Activated CD8-positive, alpha-beta memory T cell treated with anti-CD3 and anti-CD28 coated beads, Interleukin-2, amount 10 ng/mL, durations not matched to agents 7 days and 5 days (primary cell): Measurements from ENCODE around the gene KIF4A. TPM values are rescaled to one million over a fixed set of nuclear protein-coding genes. Genes with fewer than 3 reads are reported as not detected.

ENCODE experiments used
- ATAC-seq: fragments of 150-1000 bp; cut with Tn5 transposase; one replicate; pipeline ENCODE4 v1.10.0; 2021; ENCODE audit warnings: moderate library complexity
- CTCF ChIA-PET: fragments of 350-600 bp; sonication (Branson Sonifier 250); formaldehyde crosslinking; loops from one replicate; lab custom pipeline; 2021; ENCODE audit warnings: antibody characterized with exemption; lab: Charles Lee
- DNase-seq: peaks from one replicate; pipeline ENCODE4 v3.0.0-alpha.2; 2020
- H3K27ac Mint-ChIP-seq: one replicate; pipeline ENCODE4 v1.8.0; 2021; ENCODE audit warnings: mild to moderate bottlenecking, mixed read lengths
- H3K27me3 Mint-ChIP-seq: one replicate; pipeline ENCODE4 v1.8.0; 2021; ENCODE audit warnings: mixed read lengths
- H3K36me3 Mint-ChIP-seq: one replicate; pipeline ENCODE4 v1.8.0; 2021; ENCODE audit warnings: mild to moderate bottlenecking, mixed read lengths
- H3K4me1 Mint-ChIP-seq: one replicate; pipeline ENCODE4 v1.8.0; 2021; ENCODE audit warnings: mixed read lengths
- H3K4me3 Mint-ChIP-seq: one replicate; pipeline ENCODE4 v1.8.0; 2021; ENCODE audit warnings: mild to moderate bottlenecking, moderate library complexity, mixed read lengths
- H3K9me3 Mint-ChIP-seq: one replicate; pipeline ENCODE4 v1.8.0; 2022; ENCODE audit warnings: low read depth, mixed read lengths
- total RNA-seq, 2 experiments: library from RNA; stranded (reverse); gene quantifications; one replicate each; pipeline ENCODE4 v1.2.3, GENCODE V29; 2021

KIF4A gene
- total RNA-seq, 2 experiments from 2014 or later: 41.0 to 44.7 TPM

- Mint-ChIP-seq H3K27ac (peak overlapping the region; percentile 89), H3K4me3 (peak overlapping the region; percentile 83), H3K9me3 (no peaks in the 10 kb centered on the region), H3K4me1 (peaks cover 45% of the 10 kb centered on the region), H3K36me3 (peaks cover 27% of the 10 kb centered on the region), H3K27me3 (no peaks in the 10 kb centered on the region)
- DNase-seq (no peak), ATAC-seq (peak; percentile 1)
- CTCF ChIA-PET: interaction anchor here (0.6 to 3.8 kb wide), 6 partner anchors 16 to 322 kb away, joined by 3 to 11 read pairs (median 4); partner anchors contain the start of gene IGBP1
These were observed 165.7 kb downstream of the KIF4A start for GRCh38 chrX:70455366-70456202.

GRCh38 chrX:70456256-70456655 is 166.4 kb downstream of the KIF4A start:
- H3K36me3 Mint-ChIP-seq: peaks cover 31% of the 10 kb centered on the region
- H3K4me3 Mint-ChIP-seq: peak overlapping the region; percentile 83
- H3K27ac Mint-ChIP-seq: peak overlapping the region; percentile 89
- no peaks in the 10 kb centered on the region for H3K27me3 Mint-ChIP-seq
- H3K9me3 Mint-ChIP-seq: no peaks in the 10 kb centered on the region
- CTCF ChIA-PET: interaction anchor here (1.1 to 3.8 kb wide), 5 partner anchors 17 to 323 kb away, joined by 3 to 11 read pairs (median 4); partner anchors contain the start of gene IGBP1
- DNase-seq (no peak), ATAC-seq (no peak)
- peaks cover 46% of the 10 kb centered on the region for H3K4me1 Mint-ChIP-seq

DNA sequence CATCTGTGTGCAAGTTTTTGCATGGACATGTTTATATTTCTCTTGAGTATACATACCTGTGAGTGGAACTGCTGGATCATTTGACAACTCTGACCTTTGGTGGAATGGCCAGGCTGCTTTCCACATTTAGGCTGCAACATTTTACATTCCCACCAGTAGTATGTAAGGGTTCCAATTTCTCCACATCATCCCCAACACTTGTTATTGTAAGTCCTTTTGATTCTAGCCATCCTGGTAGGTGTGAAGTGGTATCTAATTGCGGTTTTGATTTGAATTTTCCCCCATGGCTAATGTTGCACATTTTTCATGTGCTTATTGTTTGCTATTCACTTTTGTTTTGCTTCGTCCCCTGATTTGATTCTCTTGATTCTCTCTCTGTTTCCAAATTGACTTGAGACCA is 171.1 kb downstream of the KIF4A start:
- H3K9me3 Mint-ChIP-seq: no peaks in the 10 kb centered on the region
- no peak overlapping the region for H3K27ac Mint-ChIP-seq
- H3K36me3 Mint-ChIP-seq: peaks cover 35% of the 10 kb centered on the region
- H3K4me3 Mint-ChIP-seq: no peak overlapping the region
- H3K27me3 Mint-ChIP-seq: no peaks in the 10 kb centered on the region
- CTCF ChIA-PET: no interaction called here
- H3K4me1 Mint-ChIP-seq: peaks cover 20% of the 10 kb centered on the region
- no peak for DNase-seq
- ATAC-seq: no peak

DNA sequence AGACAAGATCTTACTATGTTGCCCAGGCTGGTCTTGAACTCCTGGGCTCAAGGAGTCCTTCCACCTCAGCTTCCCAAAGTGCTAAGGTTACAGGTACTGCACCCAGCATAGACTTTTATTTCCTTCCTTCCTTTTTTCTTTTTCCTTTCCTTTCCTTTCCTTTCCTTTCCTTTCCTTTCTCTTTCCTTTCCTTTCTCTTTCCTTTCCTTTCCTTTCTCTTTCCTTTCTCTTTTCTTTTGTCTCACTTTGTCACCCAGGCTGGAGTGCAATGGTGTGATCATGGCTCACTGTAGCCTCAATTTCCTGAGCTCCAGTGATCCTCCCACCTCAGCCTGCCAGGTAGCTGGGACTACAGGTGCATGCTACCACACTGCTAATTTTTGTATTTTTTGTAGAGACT is 174.1 kb downstream of the KIF4A start:
- no peak overlapping the region for H3K4me3 Mint-ChIP-seq
- H3K36me3 Mint-ChIP-seq: peaks cover 32% of the 10 kb centered on the region
- CTCF ChIA-PET: no interaction called here
- DNase-seq (no peak), ATAC-seq (no peak)
- no peak overlapping the region for H3K27ac Mint-ChIP-seq
- no peaks in the 10 kb centered on the region for H3K27me3 Mint-ChIP-seq
- H3K9me3 Mint-ChIP-seq: no peaks in the 10 kb centered on the region
- peaks cover 7% of the 10 kb centered on the region for H3K4me1 Mint-ChIP-seq

GRCh38 chrX:70466968-70467367 is 177.1 kb downstream of the KIF4A start:
- DNase-seq (no peak), ATAC-seq (no peak)
- Mint-ChIP-seq H3K36me3 (peaks cover 25% of the 10 kb centered on the region), H3K4me1 (peaks cover 20% of the 10 kb centered on the region), H3K4me3 (no peak overlapping the region), H3K9me3 (no peaks in the 10 kb centered on the region), H3K27me3 (no peaks in the 10 kb centered on the region), H3K27ac (no peak overlapping the region)
- CTCF ChIA-PET: no interaction called here

GRCh38 chrX:70468709-70469108 is 178.8 kb downstream of the KIF4A start:
- CTCF ChIA-PET: no interaction called here

More at GRCh38 chrX:70468709-70469108, 178.8 kb downstream of the KIF4A start:
- no peak overlapping the region for H3K4me3 Mint-ChIP-seq
- H3K4me1 Mint-ChIP-seq: peaks cover 20% of the 10 kb centered on the region
- H3K27me3 Mint-ChIP-seq: no peaks in the 10 kb centered on the region
- DNase-seq (no peak), ATAC-seq (no peak)
- peaks cover 28% of the 10 kb centered on the region for H3K36me3 Mint-ChIP-seq
- H3K27ac Mint-ChIP-seq: no peak overlapping the region
- no peaks in the 10 kb centered on the region for H3K9me3 Mint-ChIP-seq

Other genes with a start within 250 kb of the KIF4A start
- not detected for gene AWAT2, start 240.2 kb upstream of the KIF4A start, total RNA-seq
- not detected for gene OTUD6A, start 227.6 kb upstream of the KIF4A start, total RNA-seq
- gene IGBP1, start 156.7 kb upstream of the KIF4A start, total RNA-seq: 10 to 100 TPM; 43.1 to 46.2 TPM
- not detected for gene DGAT2L6, start 112.6 kb upstream of the KIF4A start, total RNA-seq
- gene AWAT1, start 55.4 kb upstream of the KIF4A start, total RNA-seq: not detected
- under 1 TPM in 1 of 2 experiments, not detected in 1; 0.23 TPM for gene P2RY4, start 29.9 kb upstream of the KIF4A start, total RNA-seq
- gene ARR3, start 21.8 kb upstream of the KIF4A start, total RNA-seq: not detected
- not detected for gene RAB41, start 7.9 kb upstream of the KIF4A start, total RNA-seq
- gene PDZD11, start 177 bp upstream of the KIF4A start, total RNA-seq: 10 to 100 TPM; 30.8 to 34.1 TPM
- under 1 TPM in 1 of 2 experiments, not detected in 1; 0.26 TPM for gene GDPD2, start 133.2 kb downstream of the KIF4A start, total RNA-seq
- gene DLG3, start 154.7 kb downstream of the KIF4A start, total RNA-seq: 10 to 100 TPM; 39.6 to 48.8 TPM